Common myeloid progenitor, CD34-positive (primary cell): ENCODE measurements around the gene F11R.
A peak's percentile ranks its signal among the peaks of the same experiment; 100 is the strongest.

Experiments
- CTCF ChIA-PET: fragments of 350-600 bp; sonication (Branson Sonifier 250); formaldehyde crosslinking; loops from one replicate; lab custom pipeline; 2021; ENCODE audit warnings: antibody characterized with exemption; lab: Charles Lee
- POLR2A ChIA-PET: fragments of 350-600 bp; sonication (Branson Sonifier 250); formaldehyde crosslinking; loops from one replicate; lab custom pipeline; 2021; ENCODE audit warnings: antibody characterized with exemption; lab: Charles Lee
- DNase-seq, 3 donors: peaks; one replicate each; pipeline versions ENCODE4 v3.0.0 to v3.0.0-alpha.2; 2013
- H3K27ac ChIP-seq, 2 experiments: 1 replicate in 1 of 2; 2 replicates in 1 of 2; pipeline ENCODE4 v1.7.0; 2013; ENCODE audit warnings: inconsistent platforms in 2 of 2, low read length in 2 of 2, mild to moderate bottlenecking in 2 of 2, low read depth in 1 of 2, moderate library complexity in 1 of 2; ENCODE audit not compliant: severe bottlenecking in 2 of 2, insufficient read depth in 1 of 2, poor library complexity in 1 of 2
- H3K27me3 ChIP-seq, 5 experiments: replicated peaks in 2 of 5; 1 replicate in 3 of 5; 2 replicates in 2 of 5; pipeline versions ENCODE4 v1.6.1 to v1.7.0; 2013; ENCODE audit warnings: low read length in 4 of 5, mild to moderate bottlenecking in 2 of 5, moderate library complexity in 2 of 5, inconsistent platforms in 1 of 5; ENCODE audit not compliant: insufficient read depth in 5 of 5, control insufficient read depth in 4 of 5
- H3K36me3 ChIP-seq, 4 experiments: 1 replicate in 2 of 4; 2 replicates in 2 of 4; pipeline versions ENCODE4 v1.6.1 to v1.7.0; 2013; ENCODE audit warnings: low read length in 3 of 4, control low read depth in 1 of 4, mild to moderate bottlenecking in 1 of 4; ENCODE audit not compliant: control insufficient read depth in 4 of 4, insufficient read depth in 4 of 4
- H3K4me1 ChIP-seq, 4 experiments: 1 replicate in 3 of 4; 2 replicates in 1 of 4; pipeline versions ENCODE4 v1.6.1 to v1.7.1; 2013; ENCODE audit warnings: low read length in 3 of 4, mild to moderate bottlenecking in 3 of 4, control low read depth in 1 of 4, inconsistent platforms in 1 of 4, moderate library complexity in 1 of 4; ENCODE audit not compliant: control insufficient read depth in 4 of 4, insufficient read depth in 4 of 4; ENCODE audit errors: control extremely low read depth in 1 of 4
- H3K4me3 ChIP-seq, 7 experiments: 1 replicate in 4 of 7; 2 replicates in 3 of 7; pipeline versions ENCODE4 v1.5.1 to v1.7.0; 2013; ENCODE audit warnings: mild to moderate bottlenecking in 7 of 7, low read length in 6 of 7, moderate library complexity in 6 of 7, inconsistent platforms in 2 of 7, low read depth in 2 of 7, control low read depth in 1 of 7; ENCODE audit not compliant: insufficient read depth in 4 of 7, control insufficient read depth in 1 of 7; ENCODE audit errors: extremely low read depth in 1 of 7
- H3K9me3 ChIP-seq, 5 experiments: 1 replicate in 4 of 5; 2 replicates in 1 of 5; pipeline versions ENCODE4 v1.6.1 to v1.7.1; 2013; ENCODE audit warnings: low read length in 4 of 5, mild to moderate bottlenecking in 2 of 5, inconsistent platforms in 1 of 5, low read depth in 1 of 5, moderate library complexity in 1 of 5; ENCODE audit not compliant: control insufficient read depth in 4 of 5, insufficient read depth in 2 of 5; ENCODE audit errors: control extremely low read depth in 1 of 5
- WGBS: methylation state at CpG from one replicate; pipeline ENCODE4 v1.1.5; 2013; ENCODE audit not compliant: insufficient coverage; 5-methylcytosine and 5-hydroxymethylcytosine counted together

F11R gene

GRCh38 chr1:161048949-161049722 is 28.2 kb upstream of the F11R start:
- POLR2A ChIA-PET, result no interaction called here
- no peak for DNase-seq
- Histone ChIP-seq H3K27ac (no peak overlapping the region), H3K27me3 (no peaks in the 10 kb centered on the region), H3K9me3 (no peaks in the 10 kb centered on the region), H3K36me3 (peaks cover 28 to 65% (median 49%) of the 10 kb centered on the region in 4 experiments), H3K4me3 (no peak overlapping the region), H3K4me1 (peaks cover 8 to 23% (median 15%) of the 10 kb centered on the region in 4 experiments)
- 100% methylated on average over 3 of the region's 5 CpGs for WGBS
- CTCF ChIA-PET, result interaction anchor here (0.5 kb wide), 1 partner anchor 48 kb away, joined by 3 read pairs; no protein-coding TSS in a partner anchor

- Histone ChIP-seq H3K4me3 (no peak overlapping the region), H3K4me1 (peaks cover 8 to 31% (median 20%) of the 10 kb centered on the region in 4 experiments), H3K36me3 (peaks cover 24 to 58% (median 42%) of the 10 kb centered on the region in 4 experiments), H3K9me3 (no peaks in the 10 kb centered on the region), H3K27me3 (no peaks in the 10 kb centered on the region), H3K27ac (peak overlapping the region in 1 of 2 experiments; percentile 97)
- DNase-seq, result no peak
- 99% methylated on average over 18 of the region's 18 CpGs for WGBS
- CTCF ChIA-PET, result interaction anchor here (1.0 to 11.6 kb wide), 13 partner anchors 8 to 93 kb away, joined by 3 to 166 read pairs (median 5); partner anchors contain the start of genes ARHGAP30, F11R, ITLN2 and KLHDC9
- POLR2A ChIA-PET, result interaction anchor here (0.5 to 3.7 kb wide), 3 partner anchors 22 to 38 kb away, joined by 3 to 53 read pairs (median 6); partner anchors contain the start of genes ARHGAP30 and F11R
Measured at GRCh38 chr1:161047436-161048420, 26.8 kb upstream of the F11R start.

DNA sequence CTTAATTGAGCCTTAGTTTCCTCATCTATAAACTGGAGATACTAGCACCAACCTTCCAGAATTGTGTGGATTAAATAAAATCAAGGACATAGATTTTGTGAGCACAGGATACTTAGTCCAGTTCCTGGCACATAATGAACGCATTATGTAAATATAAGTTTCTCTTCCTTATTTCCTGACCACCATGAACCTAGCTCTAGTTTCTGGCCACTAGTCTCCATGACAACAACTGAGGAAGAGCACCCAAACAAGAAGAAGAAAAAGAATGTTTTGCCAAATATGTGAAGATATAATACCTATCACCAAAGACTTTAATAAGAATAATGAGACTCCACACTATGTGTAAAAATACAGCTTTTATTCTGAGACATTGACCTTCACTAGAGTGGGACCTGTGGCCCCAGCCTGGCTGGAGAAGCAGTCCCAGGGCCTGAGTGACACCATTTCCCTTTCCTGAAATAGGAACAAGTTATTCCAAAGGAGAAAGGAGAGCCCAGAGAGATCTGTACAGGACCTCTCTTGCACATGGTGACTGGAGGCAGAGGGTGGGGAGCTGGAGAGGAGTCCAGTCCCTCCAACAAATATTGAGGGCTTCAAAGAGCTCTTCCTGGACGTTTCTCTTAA is 25.8 kb upstream of the F11R start:
- Histone ChIP-seq H3K27ac (peak overlapping the region; percentile 95 to 97), H3K4me1 (peaks cover 8 to 31% (median 20%) of the 10 kb centered on the region in 4 experiments)
- CTCF ChIA-PET, result interaction anchor here (1.0 to 11.6 kb wide), 14 partner anchors 8 to 101 kb away, joined by 3 to 166 read pairs (median 6); partner anchors contain the start of genes ARHGAP30, KLHDC9, NECTIN4 and TSTD1

GRCh38 chr1:161045736-161046604 is 25.0 kb upstream of the F11R start, which contains the start of gene USF1:
TSS of gene USF1 (minus strand) at chr1:161045977. CDS start at chr1:161043275, 2,702 bp downstream.
- CTCF ChIA-PET, result interaction anchor here (0.7 to 11.6 kb wide), 13 partner anchors 8 to 338 kb away, joined by 3 to 166 read pairs (median 6); partner anchors contain the start of genes ARHGAP30, F11R, KLHDC9 and TSTD1
- peak; percentile 97 to 98 (median 98) for DNase-seq
- Histone ChIP-seq H3K4me3 (peak within 1 kb of the TSS; percentile 75 to 97 (median 91)), H3K36me3 (peaks cover 19 to 60% (median 38%) of the 10 kb centered on the region in 4 experiments), H3K27me3 (no peaks in the 10 kb centered on the region), H3K27ac (peak within 1 kb of the TSS; percentile 95 to 97), H3K9me3 (no peaks in the 10 kb centered on the region), H3K4me1 (peaks cover 8 to 31% (median 20%) of the 10 kb centered on the region in 4 experiments)
- WGBS, result 0% methylated on average over 14 of the region's 29 CpGs
- POLR2A ChIA-PET, result interaction anchor here (0.5 to 3.7 kb wide), 7 partner anchors 15 to 757 kb away, joined by 3 to 53 read pairs (median 6); partner anchors contain the start of genes ARHGAP30, F11R and KLHDC9

More for the DNA sequence above, 25.8 kb upstream of the F11R start:
- peak overlapping the region in 6 of 7 experiments; percentile 87 to 97 (median 92) for H3K4me3 ChIP-seq
- H3K27me3 ChIP-seq, result no peaks in the 10 kb centered on the region
- POLR2A ChIA-PET, result interaction anchor here (0.5 to 3.7 kb wide), 5 partner anchors 23 to 758 kb away, joined by 3 to 53 read pairs (median 6); partner anchors contain the start of genes ARHGAP30 and F11R
- DNase-seq, result peak in 2 of 3 donors; percentile 42 to 45
- 75% methylated on average over 1 of the region's 2 CpGs for WGBS
- H3K9me3 ChIP-seq, result no peaks in the 10 kb centered on the region
- peaks cover 25 to 61% (median 42%) of the 10 kb centered on the region in 4 experiments for H3K36me3 ChIP-seq

DNA sequence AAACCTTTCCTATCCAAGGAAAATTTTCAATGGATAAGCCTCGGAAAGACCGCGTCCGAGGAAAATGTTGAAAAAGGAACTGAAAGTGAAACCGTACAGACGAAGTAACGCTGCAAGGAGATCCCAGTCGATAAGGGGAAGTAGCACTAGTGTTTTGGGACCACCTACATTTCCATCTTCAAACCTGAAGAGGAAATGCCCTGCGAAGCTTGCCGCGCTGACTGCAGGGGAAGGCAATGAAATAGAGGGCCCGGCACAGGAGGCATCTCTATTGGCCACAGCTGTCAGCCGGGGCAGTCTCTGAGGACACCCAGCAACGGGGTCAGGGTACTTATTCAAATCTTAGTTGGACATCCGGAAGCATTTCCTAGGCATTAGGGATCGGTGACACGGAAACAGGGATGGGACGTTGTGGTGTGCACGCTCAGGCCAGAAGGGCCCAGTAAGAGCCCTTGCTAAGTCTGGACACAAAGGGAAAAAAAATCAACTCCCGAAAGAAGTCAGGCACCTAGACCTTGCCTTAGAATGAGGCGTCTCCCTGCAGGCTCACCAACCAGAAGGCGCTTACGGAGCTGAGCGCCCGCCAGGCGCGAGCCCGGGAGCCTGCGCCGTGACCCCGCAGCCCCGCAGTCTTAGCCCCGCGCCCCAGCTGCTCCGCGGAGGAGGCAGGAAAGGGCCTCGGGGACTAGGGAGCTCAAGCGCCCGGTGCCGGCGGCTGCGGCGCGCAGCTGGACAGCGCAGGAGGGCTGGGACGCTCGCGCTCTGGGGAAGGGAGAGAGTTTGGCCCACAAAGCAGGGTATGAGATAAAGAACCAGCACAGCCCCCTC is 24.2 kb upstream of the F11R start:
- Histone ChIP-seq H3K4me3 (peak overlapping the region; percentile 75 to 97 (median 91)), H3K9me3 (no peaks in the 10 kb centered on the region), H3K27me3 (no peaks in the 10 kb centered on the region), H3K4me1 (peaks cover 8 to 31% (median 20%) of the 10 kb centered on the region in 4 experiments), H3K27ac (peak overlapping the region; percentile 95 to 97), H3K36me3 (peaks cover 16 to 62% (median 39%) of the 10 kb centered on the region in 4 experiments)
- ChIA-PET CTCF (interaction anchor here (0.7 to 11.6 kb wide), 11 partner anchors 15 to 337 kb away, joined by 3 to 166 read pairs (median 6); partner anchors contain the start of genes ARHGAP30, F11R and KLHDC9), POLR2A (interaction anchor here (0.5 to 3.7 kb wide), 4 partner anchors 16 to 53 kb away, joined by 3 to 53 read pairs (median 6); partner anchors contain the start of genes ARHGAP30 and KLHDC9)
- under 1% methylated on average over 28 of the region's 48 CpGs for WGBS
- DNase-seq, result peak; percentile 87 to 95 (median 92)
